HepG2 (cell line): ENCODE data around the gene SLC38A1.

Experiments
- ATRX ChIP-seq: sonication (generic); formaldehyde crosslinking; IDR thresholded peaks from 2 replicates; pipeline ENCODE4 v1.4.0; 2020; ENCODE audit warnings: missing genetic modification reagents, borderline replicate concordance
- BRF2 ChIP-seq: sonication (generic); formaldehyde crosslinking; IDR thresholded peaks from 2 replicates; pipeline ENCODE4 v1.8.1; 2022; ENCODE audit warnings: mild to moderate bottlenecking, missing genetic modification reagents
- NR1H2 ChIP-seq: sonication (generic); formaldehyde crosslinking; IDR thresholded peaks from 2 replicates; pipeline ENCODE4 v1.8.1; 2022; ENCODE audit warnings: low read depth, missing genetic modification reagents, borderline replicate concordance
- SETDB1 ChIP-seq: sonication (generic); formaldehyde crosslinking; IDR thresholded peaks from 2 replicates; pipeline ENCODE4 v1.5.1; 2020; ENCODE audit warnings: missing genetic modification reagents, mild to moderate bottlenecking, borderline replicate concordance
- ZNF24 ChIP-seq: fragments of 450-650 bp; IDR thresholded peaks from 2 replicates; pipeline ENCODE4 v1.6.1; 2017; ENCODE audit warnings: antibody characterized with exemption, mild to moderate bottlenecking
- ZNF430 ChIP-seq: sonication (generic); formaldehyde crosslinking; IDR thresholded peaks from 2 replicates; pipeline ENCODE4 v1.9.0; 2021; ENCODE audit warnings: mild to moderate bottlenecking, missing genetic modification reagents
- ZSCAN12 ChIP-seq: sonication (generic); formaldehyde crosslinking; IDR thresholded peaks from 2 replicates; pipeline ENCODE4 v1.9.0; 2021; ENCODE audit warnings: mild to moderate bottlenecking, missing genetic modification reagents
- TF ChIP-seq, protein P1 (sequence below): sonication (generic); formaldehyde crosslinking; IDR thresholded peaks from 2 replicates; pipeline ENCODE4 v1.9.0; 2021; ENCODE audit warnings: mild to moderate bottlenecking, missing genetic modification reagents
- TF ChIP-seq, protein P2 (sequence below): fragments of 450-650 bp; IDR thresholded peaks from 2 replicates; pipeline ENCODE4 v1.6.1; 2017

DNA sequence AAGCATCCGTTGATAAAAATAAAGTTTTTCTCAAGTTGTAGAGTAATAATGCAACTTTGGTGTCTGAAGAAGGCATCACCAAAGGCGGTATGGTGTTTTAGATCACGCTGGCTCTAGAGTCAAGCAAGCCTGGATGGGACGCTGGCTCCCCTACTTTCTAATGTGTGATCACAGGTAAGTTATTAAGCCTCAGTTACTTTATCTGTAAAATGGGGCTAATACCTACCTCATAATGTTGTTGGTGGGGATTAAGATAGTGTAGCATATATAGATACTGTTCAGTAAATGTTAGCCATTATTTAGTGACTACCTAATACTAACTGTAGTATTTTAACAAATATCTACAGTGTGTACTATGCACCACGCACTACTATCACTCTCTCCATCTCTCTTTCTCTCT, 45.8 kb downstream of the SLC38A1 start:
- TF ChIP-seq, protein P1, sequence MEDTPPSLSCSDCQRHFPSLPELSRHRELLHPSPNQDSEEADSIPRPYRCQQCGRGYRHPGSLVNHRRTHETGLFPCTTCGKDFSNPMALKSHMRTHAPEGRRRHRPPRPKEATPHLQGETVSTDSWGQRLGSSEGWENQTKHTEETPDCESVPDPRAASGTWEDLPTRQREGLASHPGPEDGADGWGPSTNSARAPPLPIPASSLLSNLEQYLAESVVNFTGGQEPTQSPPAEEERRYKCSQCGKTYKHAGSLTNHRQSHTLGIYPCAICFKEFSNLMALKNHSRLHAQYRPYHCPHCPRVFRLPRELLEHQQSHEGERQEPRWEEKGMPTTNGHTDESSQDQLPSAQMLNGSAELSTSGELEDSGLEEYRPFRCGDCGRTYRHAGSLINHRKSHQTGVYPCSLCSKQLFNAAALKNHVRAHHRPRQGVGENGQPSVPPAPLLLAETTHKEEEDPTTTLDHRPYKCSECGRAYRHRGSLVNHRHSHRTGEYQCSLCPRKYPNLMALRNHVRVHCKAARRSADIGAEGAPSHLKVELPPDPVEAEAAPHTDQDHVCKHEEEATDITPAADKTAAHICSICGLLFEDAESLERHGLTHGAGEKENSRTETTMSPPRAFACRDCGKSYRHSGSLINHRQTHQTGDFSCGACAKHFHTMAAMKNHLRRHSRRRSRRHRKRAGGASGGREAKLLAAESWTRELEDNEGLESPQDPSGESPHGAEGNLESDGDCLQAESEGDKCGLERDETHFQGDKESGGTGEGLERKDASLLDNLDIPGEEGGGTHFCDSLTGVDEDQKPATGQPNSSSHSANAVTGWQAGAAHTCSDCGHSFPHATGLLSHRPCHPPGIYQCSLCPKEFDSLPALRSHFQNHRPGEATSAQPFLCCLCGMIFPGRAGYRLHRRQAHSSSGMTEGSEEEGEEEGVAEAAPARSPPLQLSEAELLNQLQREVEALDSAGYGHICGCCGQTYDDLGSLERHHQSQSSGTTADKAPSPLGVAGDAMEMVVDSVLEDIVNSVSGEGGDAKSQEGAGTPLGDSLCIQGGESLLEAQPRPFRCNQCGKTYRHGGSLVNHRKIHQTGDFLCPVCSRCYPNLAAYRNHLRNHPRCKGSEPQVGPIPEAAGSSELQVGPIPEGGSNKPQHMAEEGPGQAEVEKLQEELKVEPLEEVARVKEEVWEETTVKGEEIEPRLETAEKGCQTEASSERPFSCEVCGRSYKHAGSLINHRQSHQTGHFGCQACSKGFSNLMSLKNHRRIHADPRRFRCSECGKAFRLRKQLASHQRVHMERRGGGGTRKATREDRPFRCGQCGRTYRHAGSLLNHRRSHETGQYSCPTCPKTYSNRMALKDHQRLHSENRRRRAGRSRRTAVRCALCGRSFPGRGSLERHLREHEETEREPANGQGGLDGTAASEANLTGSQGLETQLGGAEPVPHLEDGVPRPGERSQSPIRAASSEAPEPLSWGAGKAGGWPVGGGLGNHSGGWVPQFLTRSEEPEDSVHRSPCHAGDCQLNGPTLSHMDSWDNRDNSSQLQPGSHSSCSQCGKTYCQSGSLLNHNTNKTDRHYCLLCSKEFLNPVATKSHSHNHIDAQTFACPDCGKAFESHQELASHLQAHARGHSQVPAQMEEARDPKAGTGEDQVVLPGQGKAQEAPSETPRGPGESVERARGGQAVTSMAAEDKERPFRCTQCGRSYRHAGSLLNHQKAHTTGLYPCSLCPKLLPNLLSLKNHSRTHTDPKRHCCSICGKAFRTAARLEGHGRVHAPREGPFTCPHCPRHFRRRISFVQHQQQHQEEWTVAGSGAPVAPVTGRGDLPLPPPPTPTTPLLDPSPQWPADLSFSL (CRISPR knock-in tag) = no peak
- TF ChIP-seq SETDB1 (CRISPR knock-in tag) (no peak), ATRX (no peak), ZNF24 (no peak), NR1H2 (no peak), ZNF430 (CRISPR knock-in tag) (no peak), BRF2 (CRISPR knock-in tag) (no peak), ZSCAN12 (CRISPR knock-in tag) (no peak)
- TF ChIP-seq, protein P2, sequence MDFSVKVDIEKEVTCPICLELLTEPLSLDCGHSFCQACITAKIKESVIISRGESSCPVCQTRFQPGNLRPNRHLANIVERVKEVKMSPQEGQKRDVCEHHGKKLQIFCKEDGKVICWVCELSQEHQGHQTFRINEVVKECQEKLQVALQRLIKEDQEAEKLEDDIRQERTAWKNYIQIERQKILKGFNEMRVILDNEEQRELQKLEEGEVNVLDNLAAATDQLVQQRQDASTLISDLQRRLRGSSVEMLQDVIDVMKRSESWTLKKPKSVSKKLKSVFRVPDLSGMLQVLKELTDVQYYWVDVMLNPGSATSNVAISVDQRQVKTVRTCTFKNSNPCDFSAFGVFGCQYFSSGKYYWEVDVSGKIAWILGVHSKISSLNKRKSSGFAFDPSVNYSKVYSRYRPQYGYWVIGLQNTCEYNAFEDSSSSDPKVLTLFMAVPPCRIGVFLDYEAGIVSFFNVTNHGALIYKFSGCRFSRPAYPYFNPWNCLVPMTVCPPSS = no peak
